ENCODE measurements around the gene BSN.

DNA sequence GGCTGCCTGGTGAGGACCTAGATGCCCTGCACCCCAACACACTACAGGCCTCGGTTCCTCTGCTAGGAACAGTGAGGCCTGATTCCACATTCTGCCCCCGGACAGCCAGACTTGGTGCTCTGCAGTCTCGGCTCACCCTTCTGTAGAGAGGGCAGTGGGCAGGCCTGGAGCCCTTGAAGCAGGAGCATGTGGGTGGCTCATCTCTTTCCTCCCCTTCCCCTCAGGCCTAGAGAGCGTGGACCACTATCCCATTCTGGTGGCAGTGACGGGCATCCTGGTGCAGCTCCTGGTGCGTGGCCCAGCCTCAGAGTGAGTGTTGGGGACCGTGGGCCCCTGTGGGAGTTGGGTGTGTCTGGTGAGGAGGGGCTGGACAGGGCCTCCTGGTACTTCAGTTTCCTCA lies 161.9 kb downstream of the BSN start:
- TF ChIP-seq SIN3A (IDR thresholded peaks at IDR 0.05; ENCODE audit: borderline replicate concordance, insufficient read depth, low read length) = no peak
- TF ChIP-seq POLR2AphosphoS5 (IDR thresholded peaks at IDR 0.05; ENCODE audit: low read depth, low read length) = no peak
- no peak for TF ChIP-seq TAF1 (IDR thresholded peaks at IDR 0.05; ENCODE audit: borderline replicate concordance, insufficient read depth, low read length)
